ENCODE data around the gene APPL2.

APPL2 gene

DNA sequence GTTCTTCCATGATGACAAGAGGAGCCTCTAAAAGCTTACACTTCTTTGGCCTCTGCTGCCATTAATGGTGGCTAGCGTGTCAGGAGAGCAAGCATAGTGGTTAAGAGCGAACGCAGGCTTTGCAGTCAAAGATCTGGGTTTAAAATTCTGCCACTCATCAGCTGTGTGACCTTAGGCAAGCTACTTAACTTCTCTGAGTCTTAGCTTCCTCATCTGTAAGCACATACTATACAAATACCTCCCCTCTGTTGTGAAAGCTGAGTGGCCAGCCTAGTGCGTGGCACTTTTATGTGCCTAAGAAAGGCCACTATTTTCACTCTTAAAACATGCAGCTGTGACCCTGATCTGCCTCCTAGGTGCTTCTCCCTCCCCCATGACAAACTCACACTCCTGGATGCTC lies 11.6 kb downstream of the APPL2 start:
- no CpG with 5 or more reads among the region's 4 CpGs for WGBS, 2 donors (ENCODE audit: extremely low coverage in 2 of 2, insufficient read length in 2 of 2, insufficient replicate concordance in 1 of 2)
- Histone ChIP-seq H3K18ac (ENCODE audit: low read length) (no peak overlapping the region), H3K36me3 (replicated peaks in 1 of 2; ENCODE audit: control insufficient read depth in 2 of 2, insufficient read depth in 2 of 2, low read length in 2 of 2) (peaks cover 4 to 96% of the 10 kb centered on the region in 2 donors), H3K27me3 (ENCODE audit: control insufficient read depth in 3 of 3, insufficient read depth in 3 of 3, low read depth in 1 of 3, low read length in 3 of 3) (no peaks in the 10 kb centered on the region), H3K4me1 (ENCODE audit: control insufficient read depth in 2 of 2, insufficient read depth in 1 of 2, low read depth in 1 of 2, low read length in 2 of 2) (peaks cover 0 to 12% of the 10 kb centered on the region in 2 donors), H3K4ac (ENCODE audit: low read length) (no peak overlapping the region), H3K4me2 (ENCODE audit: insufficient read depth, low read length, poor library complexity, severe bottlenecking) (no peak overlapping the region), H2BK12ac (ENCODE audit: low read length) (no peak overlapping the region), H4K91ac (ENCODE audit: low read depth, low read length, poor library complexity) (no peak overlapping the region), H2AFZ (ENCODE audit: low read length) (no peak overlapping the region), H3K27ac (replicated peaks; ENCODE audit: low read length) (no peak overlapping the region), H2AK5ac (ENCODE audit: low read depth, low read length) (no peak overlapping the region), H2BK5ac (ENCODE audit: low read length) (no peak overlapping the region), H3K23ac (ENCODE audit: low read depth, low read length, poor library complexity) (no peak overlapping the region), H3K4me3 (ENCODE audit: low read length in 2 of 2) (no peak overlapping the region), H2BK120ac (ENCODE audit: low read depth, low read length) (no peak overlapping the region), H3K9me3 (replicated peaks in 1 of 2; ENCODE audit: control insufficient read depth in 2 of 2, insufficient read depth in 1 of 2, low read depth in 1 of 2, low read length in 2 of 2) (no peaks in the 10 kb centered on the region), H2BK15ac (ENCODE audit: low read length) (no peak overlapping the region), H3K79me1 (ENCODE audit: low read depth, low read length) (no peaks in the 10 kb centered on the region), H4K8ac (ENCODE audit: low read depth, low read length) (no peak overlapping the region), H3K14ac (ENCODE audit: low read length) (no peak overlapping the region), H3K9ac (ENCODE audit: low read depth, low read length, poor library complexity) (no peak overlapping the region)
- no peak for DNase-seq (ENCODE audit: low spot score)

GRCh38 chr12:105223884-105224283 lies 12.1 kb downstream of the APPL2 start:
- Histone ChIP-seq H3K18ac (ENCODE audit: low read length) (no peak overlapping the region), H2BK5ac (ENCODE audit: low read length) (no peak overlapping the region), H3K4me1 (ENCODE audit: control insufficient read depth in 2 of 2, insufficient read depth in 1 of 2, low read depth in 1 of 2, low read length in 2 of 2) (peaks cover 0 to 7% of the 10 kb centered on the region in 2 donors), H3K4me3 (ENCODE audit: low read length in 2 of 2) (no peak overlapping the region), H4K8ac (ENCODE audit: low read depth, low read length) (no peak overlapping the region), H3K79me1 (ENCODE audit: low read depth, low read length) (no peaks in the 10 kb centered on the region), H2AFZ (ENCODE audit: low read length) (no peak overlapping the region), H2BK15ac (ENCODE audit: low read length) (no peak overlapping the region), H4K91ac (ENCODE audit: low read depth, low read length, poor library complexity) (no peak overlapping the region), H3K14ac (ENCODE audit: low read length) (no peak overlapping the region), H3K23ac (ENCODE audit: low read depth, low read length, poor library complexity) (no peak overlapping the region), H3K36me3 (replicated peaks in 1 of 2; ENCODE audit: control insufficient read depth in 2 of 2, insufficient read depth in 2 of 2, low read length in 2 of 2) (peaks cover 4 to 92% of the 10 kb centered on the region in 2 donors), H3K4me2 (ENCODE audit: insufficient read depth, low read length, poor library complexity, severe bottlenecking) (no peak overlapping the region), H2BK12ac (ENCODE audit: low read length) (no peak overlapping the region), H3K4ac (ENCODE audit: low read length) (no peak overlapping the region), H2AK5ac (ENCODE audit: low read depth, low read length) (no peak overlapping the region), H3K9ac (ENCODE audit: low read depth, low read length, poor library complexity) (no peak overlapping the region), H3K27me3 (ENCODE audit: control insufficient read depth in 3 of 3, insufficient read depth in 3 of 3, low read depth in 1 of 3, low read length in 3 of 3) (no peaks in the 10 kb centered on the region), H2BK120ac (ENCODE audit: low read depth, low read length) (no peak overlapping the region), H3K9me3 (replicated peaks in 1 of 2; ENCODE audit: control insufficient read depth in 2 of 2, insufficient read depth in 1 of 2, low read depth in 1 of 2, low read length in 2 of 2) (no peaks in the 10 kb centered on the region), H3K27ac (replicated peaks; ENCODE audit: low read length) (no peak overlapping the region)
- WGBS, 2 donors (ENCODE audit: extremely low coverage in 2 of 2, insufficient read length in 2 of 2, insufficient replicate concordance in 1 of 2): no CpG with 5 or more reads among the region's 4 CpGs
- DNase-seq (ENCODE audit: low spot score): no peak

DNA sequence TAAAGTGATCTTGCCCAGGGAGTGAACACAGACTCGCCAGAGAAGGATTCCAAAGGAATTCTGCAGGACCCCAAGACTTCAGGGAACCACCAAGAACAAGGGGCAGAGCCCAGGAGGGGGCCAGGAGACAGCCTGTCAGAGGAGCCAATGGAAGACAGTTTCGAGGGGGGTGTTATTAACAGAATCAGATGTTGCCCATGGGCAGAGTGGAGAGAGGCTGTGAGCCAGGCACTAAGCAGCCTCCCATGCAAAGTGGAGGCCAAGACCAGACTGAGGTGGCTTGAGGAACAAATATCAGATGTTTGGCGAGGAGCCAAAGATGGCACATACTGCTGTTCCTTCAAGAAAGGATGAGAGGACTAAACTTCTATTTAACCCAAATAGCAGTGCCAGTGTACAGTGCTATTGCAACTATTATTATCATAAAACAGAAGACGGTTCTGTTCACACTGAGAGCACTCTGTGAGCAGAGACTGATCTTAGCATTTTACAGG lies 12.6 kb downstream of the APPL2 start:
- Histone ChIP-seq H2AFZ (ENCODE audit: low read length) (no peak overlapping the region), H2AK5ac (ENCODE audit: low read depth, low read length) (no peak overlapping the region), H2BK5ac (ENCODE audit: low read length) (no peak overlapping the region), H3K4me2 (ENCODE audit: insufficient read depth, low read length, poor library complexity, severe bottlenecking) (no peak overlapping the region), H4K91ac (ENCODE audit: low read depth, low read length, poor library complexity) (no peak overlapping the region), H3K27ac (replicated peaks; ENCODE audit: low read length) (no peak overlapping the region), H3K4me3 (ENCODE audit: low read length in 2 of 2) (no peak overlapping the region), H3K23ac (ENCODE audit: low read depth, low read length, poor library complexity) (no peak overlapping the region), H3K4ac (ENCODE audit: low read length) (no peak overlapping the region), H2BK12ac (ENCODE audit: low read length) (no peak overlapping the region), H3K36me3 (replicated peaks in 1 of 2; ENCODE audit: control insufficient read depth in 2 of 2, insufficient read depth in 2 of 2, low read length in 2 of 2) (peaks cover 4 to 92% of the 10 kb centered on the region in 2 donors), H3K18ac (ENCODE audit: low read length) (no peak overlapping the region), H2BK120ac (ENCODE audit: low read depth, low read length) (no peak overlapping the region), H4K8ac (ENCODE audit: low read depth, low read length) (no peak overlapping the region), H3K9me3 (replicated peaks in 1 of 2; ENCODE audit: control insufficient read depth in 2 of 2, insufficient read depth in 1 of 2, low read depth in 1 of 2, low read length in 2 of 2) (no peaks in the 10 kb centered on the region), H3K4me1 (ENCODE audit: control insufficient read depth in 2 of 2, insufficient read depth in 1 of 2, low read depth in 1 of 2, low read length in 2 of 2) (peaks cover 0 to 3% of the 10 kb centered on the region in 2 donors), H3K14ac (ENCODE audit: low read length) (no peak overlapping the region), H2BK15ac (ENCODE audit: low read length) (no peak overlapping the region), H3K27me3 (ENCODE audit: control insufficient read depth in 3 of 3, insufficient read depth in 3 of 3, low read depth in 1 of 3, low read length in 3 of 3) (no peaks in the 10 kb centered on the region), H3K79me1 (ENCODE audit: low read depth, low read length) (no peaks in the 10 kb centered on the region), H3K9ac (ENCODE audit: low read depth, low read length, poor library complexity) (no peak overlapping the region)
- WGBS, 2 donors (ENCODE audit: extremely low coverage in 2 of 2, insufficient read length in 2 of 2, insufficient replicate concordance in 1 of 2): no CpG with 5 or more reads among the region's 4 CpGs
- DNase-seq (ENCODE audit: low spot score): no peak

GRCh38 chr12:105222726-105223351 lies 13.1 kb downstream of the APPL2 start:
- Histone ChIP-seq H3K79me1 (ENCODE audit: low read depth, low read length) (no peaks in the 10 kb centered on the region), H3K9ac (ENCODE audit: low read depth, low read length, poor library complexity) (no peak overlapping the region), H3K18ac (ENCODE audit: low read length) (no peak overlapping the region), H2AFZ (ENCODE audit: low read length) (no peak overlapping the region), H4K8ac (ENCODE audit: low read depth, low read length) (no peak overlapping the region), H3K14ac (ENCODE audit: low read length) (no peak overlapping the region), H2BK12ac (ENCODE audit: low read length) (no peak overlapping the region), H4K91ac (ENCODE audit: low read depth, low read length, poor library complexity) (no peak overlapping the region), H3K4me1 (ENCODE audit: control insufficient read depth in 2 of 2, insufficient read depth in 1 of 2, low read depth in 1 of 2, low read length in 2 of 2) (no peaks in the 10 kb centered on the region), H3K27ac (replicated peaks; ENCODE audit: low read length) (no peak overlapping the region), H3K4me3 (ENCODE audit: low read length in 2 of 2) (no peak overlapping the region), H3K36me3 (replicated peaks in 1 of 2; ENCODE audit: control insufficient read depth in 2 of 2, insufficient read depth in 2 of 2, low read length in 2 of 2) (peaks cover 4 to 90% of the 10 kb centered on the region in 2 donors), H3K23ac (ENCODE audit: low read depth, low read length, poor library complexity) (no peak overlapping the region), H3K4ac (ENCODE audit: low read length) (no peak overlapping the region), H2AK5ac (ENCODE audit: low read depth, low read length) (no peak overlapping the region), H2BK15ac (ENCODE audit: low read length) (no peak overlapping the region), H3K4me2 (ENCODE audit: insufficient read depth, low read length, poor library complexity, severe bottlenecking) (no peak overlapping the region), H2BK5ac (ENCODE audit: low read length) (no peak overlapping the region), H3K27me3 (ENCODE audit: control insufficient read depth in 3 of 3, insufficient read depth in 3 of 3, low read depth in 1 of 3, low read length in 3 of 3) (no peaks in the 10 kb centered on the region), H2BK120ac (ENCODE audit: low read depth, low read length) (no peak overlapping the region), H3K9me3 (replicated peaks in 1 of 2; ENCODE audit: control insufficient read depth in 2 of 2, insufficient read depth in 1 of 2, low read depth in 1 of 2, low read length in 2 of 2) (no peaks in the 10 kb centered on the region)
- DNase-seq (ENCODE audit: low spot score): no peak
- WGBS, 2 donors (ENCODE audit: extremely low coverage in 2 of 2, insufficient read length in 2 of 2, insufficient replicate concordance in 1 of 2): no CpG with 5 or more reads among the region's 13 CpGs

All from neuronal stem cell (in vitro differentiated cells).